DMS114 treated with DMSO at 0.1 percent for 48 hours (cell line): ENCODE results near the gene LRRC25.
A peak's percentile ranks its signal among the peaks of the same experiment; 100 is the strongest.
"Not testable (repeated sequence)": the region's sequence is repeated elsewhere in the genome, so short reads cannot be mapped to it uniquely, and the experiment has no call there.

Source experiments
- DNase-seq: peaks from one replicate; lab custom pipeline; 2025; ENCODE audit not compliant: unreplicated experiment; lab: John Stamatoyannopoulos, UW

The LRRC25 gene

DNA sequence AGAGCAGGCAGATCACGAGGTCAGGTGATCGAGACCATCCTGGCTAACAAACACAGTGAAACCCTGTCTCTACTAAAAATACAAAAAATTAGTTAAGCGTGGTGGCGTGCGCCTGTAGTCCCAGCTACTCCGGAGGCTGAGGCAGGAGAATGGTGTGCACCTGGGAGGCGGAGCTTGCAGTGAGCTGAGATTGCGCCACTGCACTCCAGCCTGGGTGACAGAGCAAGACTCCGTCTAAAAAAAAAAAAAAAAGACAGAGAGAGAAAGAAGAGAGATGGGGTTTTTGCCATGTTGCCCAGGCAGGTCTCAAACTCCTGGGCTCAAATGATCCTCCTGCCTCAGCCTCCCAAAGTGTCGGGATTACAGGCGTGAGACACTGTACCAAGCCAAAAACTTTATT is 8.3 kb upstream of the LRRC25 start:
- DNase-seq: not testable (repeated sequence)

DNA sequence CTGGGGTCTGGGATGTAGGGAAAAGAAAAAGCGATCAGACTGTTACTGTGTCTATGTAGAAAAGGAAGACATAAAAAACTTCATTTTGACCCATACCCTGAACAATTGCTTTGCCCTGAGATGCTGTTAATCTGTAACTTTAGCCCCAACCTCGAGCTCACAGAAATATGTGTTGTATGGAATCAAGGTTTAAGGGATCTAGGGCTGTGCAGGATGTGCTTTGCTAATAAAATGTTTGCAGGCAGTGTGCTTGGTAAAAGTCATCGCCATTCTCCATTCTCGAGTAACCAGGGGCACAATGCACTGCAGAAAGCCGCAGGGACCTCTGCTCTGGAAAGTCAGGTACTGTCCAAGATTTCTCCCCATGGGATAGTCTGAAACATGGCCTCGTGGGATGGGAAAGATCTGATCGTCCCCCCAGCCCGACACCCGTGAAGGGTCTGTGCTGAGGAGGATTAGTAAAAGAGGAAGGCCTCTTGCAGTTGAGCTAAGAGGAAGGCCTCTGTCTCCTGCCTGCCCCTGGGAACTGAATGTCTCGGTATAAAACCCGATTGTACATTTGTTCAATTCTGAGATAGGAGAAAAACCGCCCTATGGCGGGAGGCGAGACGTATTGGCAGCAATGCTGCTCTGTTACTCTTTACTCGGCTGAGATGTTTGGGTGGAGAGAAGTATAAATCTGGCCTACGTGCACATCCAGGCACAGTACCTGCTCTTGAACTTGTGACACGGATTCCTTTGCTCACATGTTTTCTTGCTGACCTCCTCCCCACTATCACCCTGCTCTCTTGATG is 5.2 kb upstream of the LRRC25 start:
- DNase-seq: not testable (repeated sequence)

GRCh38 chr19:18401580-18402112 is 4.2 kb upstream of the LRRC25 start:
- peak; percentile 59 for DNase-seq

GRCh38 chr19:18399008-18399407 is 1.6 kb upstream of the LRRC25 start:
- no peak for DNase-seq

- DNase-seq: no peak
These were observed 766 bp downstream of the LRRC25 start for GRCh38 chr19:18396471-18397241.

GRCh38 chr19:18393836-18394235 is 3.6 kb downstream of the LRRC25 start:
- DNase-seq: no peak

GRCh38 chr19:18392926-18393325 is 4.5 kb downstream of the LRRC25 start:
- DNase-seq: no peak

DNA sequence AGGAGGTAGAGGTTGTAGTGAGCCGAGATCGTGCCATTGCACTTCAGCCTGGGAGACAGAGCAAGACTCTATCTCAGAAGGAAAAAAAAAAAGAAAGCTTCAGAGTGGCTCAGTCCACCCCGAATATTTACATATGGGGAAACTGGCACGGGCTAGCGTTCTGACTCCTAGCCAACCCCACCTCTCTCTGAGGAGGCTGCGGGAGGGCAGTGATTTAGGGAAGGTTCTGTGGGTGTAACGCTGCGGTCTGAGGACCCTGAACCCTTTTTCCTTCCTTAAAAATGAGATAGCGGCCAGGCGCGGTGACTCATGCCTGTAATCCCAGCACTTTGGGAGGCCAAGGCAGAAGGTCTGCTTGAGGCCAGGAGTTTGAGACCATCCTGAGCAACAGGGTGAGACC is 5.0 kb downstream of the LRRC25 start:
- DNase-seq: no peak

DNA sequence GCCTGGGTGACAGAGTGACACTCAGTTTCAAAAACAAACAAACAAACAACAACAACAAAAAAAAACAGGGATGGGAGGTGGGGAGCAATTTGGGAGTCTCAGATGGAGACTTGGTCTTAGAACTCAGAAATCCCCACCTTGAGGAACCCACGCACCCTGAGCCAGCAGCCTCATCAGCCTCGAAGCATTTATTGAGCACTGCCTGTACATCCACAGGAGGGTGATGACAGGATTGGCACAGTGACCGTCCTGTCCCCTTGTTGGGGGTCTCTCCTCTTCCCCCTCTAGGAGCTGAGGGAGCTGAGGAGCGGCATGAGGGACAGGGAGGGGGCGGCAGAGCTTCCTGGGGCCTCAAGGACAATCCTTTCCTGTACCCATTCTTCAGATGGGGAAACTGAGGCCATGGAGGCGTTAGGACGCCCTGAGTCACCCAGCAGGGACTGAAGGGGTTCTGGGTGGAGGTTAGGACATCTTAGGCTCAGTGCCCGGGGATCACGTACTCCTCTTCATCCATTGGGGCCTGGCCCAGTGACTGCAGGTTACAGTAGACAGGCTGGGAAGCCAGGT is 5.8 kb downstream of the LRRC25 start:
- DNase-seq: no peak

- DNase-seq: no peak
These were observed 7.1 kb downstream of the LRRC25 start for GRCh38 chr19:18390065-18390907.

GRCh38 chr19:18389726-18390064 is 7.7 kb downstream of the LRRC25 start:
- DNase-seq: no peak

DNA sequence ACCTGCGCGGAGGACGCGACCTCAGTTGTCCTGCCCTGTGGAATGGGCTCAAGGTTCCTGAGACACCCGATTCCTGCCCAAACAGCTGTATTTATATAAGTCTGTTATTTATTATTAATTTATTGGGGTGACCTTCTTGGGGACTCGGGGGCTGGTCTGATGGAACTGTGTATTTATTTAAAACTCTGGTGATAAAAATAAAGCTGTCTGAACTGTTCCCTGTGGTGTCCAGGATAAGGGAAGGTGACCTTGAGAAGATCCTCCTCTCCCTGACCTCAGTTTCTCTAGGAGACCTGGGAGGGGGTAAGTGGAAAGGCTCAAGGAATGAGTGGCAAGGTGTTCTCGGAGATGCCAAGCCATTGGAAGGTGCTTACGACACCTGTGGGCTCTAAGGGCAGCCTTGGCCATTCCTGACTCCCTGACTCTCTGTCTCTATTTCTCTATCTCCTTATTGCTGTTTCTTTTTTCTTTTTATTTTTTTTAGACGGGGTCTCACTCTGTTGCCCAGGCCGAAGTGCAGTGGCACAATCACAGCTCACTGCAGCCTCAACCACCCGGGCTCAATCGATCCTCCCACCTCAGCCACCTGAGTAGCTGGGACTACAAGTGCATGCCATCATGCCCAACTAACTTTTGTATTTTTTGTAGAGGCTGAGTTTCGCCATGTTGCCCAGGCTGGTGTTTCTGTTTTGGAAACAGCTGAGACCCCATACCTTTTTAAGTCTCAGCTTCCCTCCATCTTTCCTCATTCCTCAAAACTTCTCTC is 8.3 kb downstream of the LRRC25 start:
- no peak for DNase-seq

- DNase-seq: peak; percentile 58
These were observed 9.1 kb downstream of the LRRC25 start for GRCh38 chr19:18388100-18388959.

DNA sequence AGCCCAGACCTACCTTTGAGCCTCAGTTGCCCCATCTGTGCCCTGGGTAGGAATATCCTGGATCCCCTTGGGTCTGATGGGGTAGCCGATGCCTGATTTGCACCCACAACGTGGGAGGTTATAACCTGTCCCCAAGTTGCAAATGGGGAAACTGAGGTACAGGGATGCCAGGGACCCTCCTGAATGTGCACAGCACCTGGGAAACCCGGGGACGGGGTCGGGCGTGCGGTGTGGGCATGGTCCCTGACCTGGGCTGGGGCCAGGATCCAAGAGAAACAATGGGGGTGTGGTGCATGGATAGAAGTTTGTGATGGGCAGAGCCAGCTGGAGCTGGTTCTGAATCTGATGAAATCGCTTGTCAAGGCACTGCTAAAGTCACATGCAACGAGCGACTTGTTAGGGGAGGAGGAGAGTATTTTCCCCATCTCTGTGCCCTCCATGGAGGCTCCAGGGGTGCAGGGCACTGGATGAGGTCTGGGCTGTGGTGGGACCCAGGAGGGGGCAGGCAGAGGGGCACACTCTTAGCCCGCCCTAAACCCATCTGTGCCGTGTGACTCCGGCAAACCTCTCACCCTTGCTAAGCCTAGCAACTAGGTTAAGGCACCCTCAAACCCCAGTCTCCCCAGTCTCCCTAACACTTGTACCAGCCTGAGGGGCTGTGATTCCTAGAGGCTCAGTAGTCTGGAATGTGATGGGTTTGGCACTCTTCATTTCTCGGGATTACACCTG is 10.7 kb downstream of the LRRC25 start:
- DNase-seq: no peak

GRCh38 chr19:18385675-18386542 is 11.5 kb downstream of the LRRC25 start, which contains the start of gene GDF15:
Gene GDF15 (plus strand): TSS chr19:18386158. CDS start chr19:18386190, 32 bp downstream.
- no peak for DNase-seq

GRCh38 chr19:18385359-18385674 is 12.1 kb downstream of the LRRC25 start:
- DNase-seq: no peak

- no peak for DNase-seq
These were observed 12.6 kb downstream of the LRRC25 start for GRCh38 chr19:18384775-18385174.

DNA sequence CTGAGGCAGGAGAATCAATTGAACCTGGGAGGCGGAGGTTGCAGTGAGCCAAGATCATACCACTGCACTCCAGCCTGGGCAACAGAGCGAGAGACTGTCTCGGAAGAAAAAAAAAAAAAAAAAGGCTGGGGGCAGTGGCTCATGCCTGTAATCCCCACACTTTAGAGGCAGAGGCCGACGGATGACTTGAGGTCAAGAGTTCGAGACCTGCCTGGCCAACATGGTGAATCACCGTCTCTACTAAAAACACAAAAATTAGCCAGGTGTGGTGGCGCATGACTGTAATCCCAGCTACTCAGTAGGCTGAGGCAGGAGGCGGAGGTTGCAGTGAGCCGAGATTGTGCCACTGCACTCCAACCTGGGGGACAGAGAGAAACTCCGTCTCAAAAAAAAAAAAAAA is 13.8 kb downstream of the LRRC25 start:
- DNase-seq: not testable (repeated sequence)
